ENCODE data around the gene GASK1A.

DNA sequence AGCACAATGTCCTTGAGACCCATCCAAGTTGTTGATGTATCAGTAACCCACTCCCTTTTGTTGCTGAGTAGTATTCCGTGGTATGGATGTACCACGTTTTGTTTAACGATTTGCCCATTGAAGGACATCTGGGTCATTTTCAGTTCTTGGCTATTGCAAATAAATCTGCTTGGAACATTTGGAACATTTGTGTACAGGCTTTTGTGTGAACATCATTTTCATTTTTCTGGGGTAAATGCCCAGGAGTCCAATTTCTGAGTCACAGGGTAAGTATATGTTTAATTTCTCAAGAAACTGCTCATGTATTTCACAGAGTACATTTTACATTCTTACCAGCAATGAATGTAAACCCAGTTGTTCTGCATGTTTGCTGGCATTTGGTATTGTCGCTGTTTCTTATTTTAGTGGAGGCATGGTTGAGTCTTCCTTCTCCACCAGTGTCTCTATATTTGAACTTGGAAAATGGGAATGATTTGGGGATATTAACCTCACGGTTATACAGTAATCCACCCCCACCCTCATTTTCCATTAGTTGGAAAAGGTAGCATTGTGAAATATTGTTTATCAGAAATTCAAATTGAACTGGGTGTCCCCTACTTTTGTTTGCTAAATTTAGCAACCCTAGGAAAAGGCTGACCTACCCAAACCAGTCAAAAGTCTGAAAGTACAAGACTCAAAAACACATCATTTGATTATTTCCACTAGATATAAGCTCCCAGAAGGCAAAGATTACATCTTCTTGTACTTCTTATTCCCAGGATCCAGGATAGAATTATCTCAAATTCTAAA, 96.0 kb downstream of the GASK1A start:
- no peak for TF ChIP-seq POLR2A (IDR thresholded peaks at IDR 0.05)
- TF ChIP-seq, protein P1, sequence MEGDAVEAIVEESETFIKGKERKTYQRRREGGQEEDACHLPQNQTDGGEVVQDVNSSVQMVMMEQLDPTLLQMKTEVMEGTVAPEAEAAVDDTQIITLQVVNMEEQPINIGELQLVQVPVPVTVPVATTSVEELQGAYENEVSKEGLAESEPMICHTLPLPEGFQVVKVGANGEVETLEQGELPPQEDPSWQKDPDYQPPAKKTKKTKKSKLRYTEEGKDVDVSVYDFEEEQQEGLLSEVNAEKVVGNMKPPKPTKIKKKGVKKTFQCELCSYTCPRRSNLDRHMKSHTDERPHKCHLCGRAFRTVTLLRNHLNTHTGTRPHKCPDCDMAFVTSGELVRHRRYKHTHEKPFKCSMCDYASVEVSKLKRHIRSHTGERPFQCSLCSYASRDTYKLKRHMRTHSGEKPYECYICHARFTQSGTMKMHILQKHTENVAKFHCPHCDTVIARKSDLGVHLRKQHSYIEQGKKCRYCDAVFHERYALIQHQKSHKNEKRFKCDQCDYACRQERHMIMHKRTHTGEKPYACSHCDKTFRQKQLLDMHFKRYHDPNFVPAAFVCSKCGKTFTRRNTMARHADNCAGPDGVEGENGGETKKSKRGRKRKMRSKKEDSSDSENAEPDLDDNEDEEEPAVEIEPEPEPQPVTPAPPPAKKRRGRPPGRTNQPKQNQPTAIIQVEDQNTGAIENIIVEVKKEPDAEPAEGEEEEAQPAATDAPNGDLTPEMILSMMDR (IDR thresholded peaks at IDR 0.05): no peak

All from esophagus squamous epithelium (tissue), 4 donors.